CD4-positive, alpha-beta T cell treated with Interleukin-6 for 4 hours (primary cell): ENCODE measurements around the gene SSBP4.
A peak's percentile ranks its signal among the peaks of the same experiment; 100 is the strongest.

ENCODE experiments used
- DNase-seq: peaks from one replicate; pipeline ENCODE4 v3.0.0-alpha.2; 2020; ENCODE audit warnings: mixed read lengths

Gene SSBP4

DNA sequence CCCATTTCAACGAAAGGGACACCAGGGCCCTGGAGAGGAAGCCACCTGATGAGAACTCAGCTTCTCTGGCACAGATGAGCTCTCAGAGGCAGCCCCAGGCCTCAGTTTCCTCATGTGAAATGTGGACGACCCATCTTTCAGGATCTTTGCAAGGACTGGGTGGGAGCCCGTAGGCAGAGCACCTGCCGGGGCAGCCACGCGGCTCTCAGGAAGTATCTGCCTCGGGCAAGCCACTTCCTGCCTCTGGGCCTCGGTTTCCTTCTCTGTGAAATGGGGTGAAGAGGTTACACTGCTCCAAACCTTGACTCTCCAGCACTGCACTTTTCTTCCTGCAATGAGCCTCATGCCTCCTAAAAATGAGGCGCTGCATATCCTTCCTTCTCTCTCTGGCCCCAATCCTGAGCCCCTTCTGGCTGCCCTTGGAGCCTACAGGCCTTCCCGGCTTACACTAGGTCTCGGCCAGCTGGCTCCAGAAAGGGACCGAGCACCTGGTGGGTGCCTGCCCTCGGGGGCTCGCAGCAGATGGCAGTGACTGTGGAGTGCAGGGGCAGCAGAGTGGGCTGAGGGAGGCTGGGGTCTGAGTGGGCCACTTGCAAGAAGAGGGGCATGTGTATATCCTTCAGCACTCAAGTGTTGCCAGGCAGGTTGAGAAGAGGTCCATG lies 3.5 kb downstream of the SSBP4 start:
- DNase-seq: peak; percentile 57

GRCh38 chr19:18423258-18424020 lies 4.2 kb downstream of the SSBP4 start:
- DNase-seq: no peak

GRCh38 chr19:18424122-18424889 lies 5.1 kb downstream of the SSBP4 start:
- no peak for DNase-seq

- no peak for DNase-seq
Observed at GRCh38 chr19:18424890-18425514, 5.8 kb downstream of the SSBP4 start.

GRCh38 chr19:18425515-18426415 lies 6.6 kb downstream of the SSBP4 start:
- DNase-seq: no peak

GRCh38 chr19:18426416-18426767 lies 7.2 kb downstream of the SSBP4 start:
- DNase-seq: no peak

DNA sequence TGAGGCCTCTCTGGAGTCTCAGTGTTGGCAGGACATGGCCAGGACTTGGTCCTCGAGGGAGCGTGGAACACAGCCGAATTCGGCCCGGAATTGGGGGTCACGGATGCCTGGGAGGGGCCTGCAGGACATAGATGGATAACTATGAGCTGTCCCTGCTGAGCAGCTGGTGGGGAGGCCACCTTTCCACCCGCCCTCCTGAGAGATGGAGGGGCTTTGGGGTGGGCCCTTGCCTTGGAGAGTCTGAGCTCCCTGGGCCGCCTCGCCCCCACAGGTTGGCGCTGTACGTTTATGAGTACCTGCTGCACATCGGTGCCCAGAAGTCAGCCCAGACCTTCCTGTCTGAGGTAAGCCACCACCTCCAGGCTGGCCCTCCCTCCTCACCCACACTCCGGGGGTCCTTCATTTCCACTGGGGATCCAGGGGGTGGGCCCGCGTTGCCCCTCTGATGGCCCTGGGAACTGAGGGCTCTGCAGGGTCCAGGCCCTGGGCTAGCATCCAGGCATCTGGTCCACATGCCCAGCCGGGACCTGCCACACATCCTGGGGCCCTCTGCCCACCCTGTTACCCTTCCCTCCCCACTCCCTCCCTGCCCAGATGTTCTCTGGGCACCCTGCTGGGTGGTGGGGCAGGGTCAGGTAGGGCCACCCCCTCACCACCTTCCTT lies 8.0 kb downstream of the SSBP4 start:
- no peak for DNase-seq

DNA sequence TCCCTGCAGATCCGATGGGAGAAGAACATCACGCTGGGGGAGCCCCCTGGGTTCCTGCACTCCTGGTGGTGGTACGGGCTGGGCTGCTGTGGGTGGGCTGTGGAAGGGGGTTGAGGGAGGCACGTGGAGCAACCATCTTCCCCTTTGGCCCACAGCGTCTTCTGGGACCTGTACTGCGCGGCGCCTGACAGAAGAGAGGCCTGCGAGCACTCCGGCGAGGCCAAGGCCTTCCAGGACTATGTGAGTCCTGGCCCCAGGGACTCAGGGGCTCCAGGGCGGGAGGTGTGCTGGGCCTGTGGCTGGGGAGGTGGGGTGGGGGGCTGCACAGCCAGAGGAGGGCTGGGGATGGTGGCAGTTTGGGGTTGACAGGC lies 8.5 kb downstream of the SSBP4 start:
- DNase-seq: no peak

DNA sequence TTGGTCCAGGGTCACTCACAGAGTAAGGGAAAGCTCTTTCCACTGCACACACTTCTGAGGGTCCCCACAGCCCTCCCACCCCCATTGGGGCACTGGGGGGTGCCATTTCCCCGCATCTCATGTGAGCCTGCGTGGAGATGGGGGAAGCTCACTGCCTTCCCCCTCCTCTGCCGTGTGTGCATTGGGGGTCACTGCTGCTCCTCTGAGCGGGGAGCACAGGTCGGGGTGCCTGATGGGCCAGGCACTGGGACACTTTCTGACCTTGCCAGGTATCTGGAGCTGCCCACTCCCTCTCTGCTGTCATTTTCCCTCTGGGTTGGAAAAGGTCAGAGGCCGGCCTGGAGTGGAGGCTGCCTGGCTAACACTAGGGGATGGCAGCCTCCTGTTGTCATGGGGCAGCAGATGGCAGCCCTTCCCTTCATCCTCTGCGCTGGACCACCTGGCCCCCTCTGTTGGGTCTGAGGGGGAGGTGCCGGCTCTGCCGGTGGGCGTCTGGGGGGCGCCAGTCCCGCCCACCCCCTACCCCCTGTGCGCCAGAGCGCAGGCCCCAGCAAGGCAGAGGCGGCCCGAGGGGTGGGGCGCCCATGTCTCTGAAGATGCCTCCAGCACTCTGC lies 9.1 kb downstream of the SSBP4 start:
- no peak for DNase-seq

GRCh38 chr19:18428787-18429674 lies 9.8 kb downstream of the SSBP4 start:
- peak; percentile 85 for DNase-seq

GRCh38 chr19:18429717-18430416 lies 10.7 kb downstream of the SSBP4 start:
- no peak for DNase-seq

DNA sequence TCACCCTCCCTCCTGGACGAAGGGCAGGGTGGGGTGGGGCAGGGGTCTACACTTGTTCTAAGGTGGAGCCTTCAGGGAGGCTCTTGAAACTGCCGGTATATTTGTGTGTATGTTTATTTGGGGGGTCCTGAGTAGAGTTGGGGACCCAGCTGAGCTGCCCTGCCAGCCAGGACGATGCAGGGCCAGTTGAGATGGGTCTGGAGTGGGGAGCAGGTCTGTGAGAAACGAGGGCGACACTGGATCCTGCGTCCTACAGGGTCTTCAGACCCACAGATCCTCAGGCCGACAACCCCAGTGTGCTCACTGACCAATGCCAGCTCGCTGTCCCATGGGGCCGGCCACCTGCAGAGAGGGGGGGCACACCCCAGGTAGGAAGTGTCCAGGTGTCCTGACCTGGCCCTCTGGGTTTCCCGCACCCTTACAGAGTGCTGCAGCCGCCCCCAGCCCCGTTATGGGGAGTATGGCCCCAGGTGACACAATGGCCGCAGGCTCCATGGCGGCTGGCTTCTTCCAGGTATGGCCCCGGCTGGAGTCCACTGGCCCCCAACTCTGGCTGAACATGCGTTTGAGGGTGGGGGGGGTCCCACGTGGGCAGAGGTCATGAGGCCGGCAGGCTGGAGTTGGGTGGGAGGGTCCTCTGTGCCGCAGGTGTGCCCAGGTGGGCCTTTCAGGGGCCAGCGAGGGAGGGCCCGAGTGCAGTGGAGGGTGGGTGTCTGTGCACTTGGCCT lies 11.4 kb downstream of the SSBP4 start:
- no peak for DNase-seq

GRCh38 chr19:18431351-18432197 lies 12.4 kb downstream of the SSBP4 start:
- DNase-seq: no peak

DNA sequence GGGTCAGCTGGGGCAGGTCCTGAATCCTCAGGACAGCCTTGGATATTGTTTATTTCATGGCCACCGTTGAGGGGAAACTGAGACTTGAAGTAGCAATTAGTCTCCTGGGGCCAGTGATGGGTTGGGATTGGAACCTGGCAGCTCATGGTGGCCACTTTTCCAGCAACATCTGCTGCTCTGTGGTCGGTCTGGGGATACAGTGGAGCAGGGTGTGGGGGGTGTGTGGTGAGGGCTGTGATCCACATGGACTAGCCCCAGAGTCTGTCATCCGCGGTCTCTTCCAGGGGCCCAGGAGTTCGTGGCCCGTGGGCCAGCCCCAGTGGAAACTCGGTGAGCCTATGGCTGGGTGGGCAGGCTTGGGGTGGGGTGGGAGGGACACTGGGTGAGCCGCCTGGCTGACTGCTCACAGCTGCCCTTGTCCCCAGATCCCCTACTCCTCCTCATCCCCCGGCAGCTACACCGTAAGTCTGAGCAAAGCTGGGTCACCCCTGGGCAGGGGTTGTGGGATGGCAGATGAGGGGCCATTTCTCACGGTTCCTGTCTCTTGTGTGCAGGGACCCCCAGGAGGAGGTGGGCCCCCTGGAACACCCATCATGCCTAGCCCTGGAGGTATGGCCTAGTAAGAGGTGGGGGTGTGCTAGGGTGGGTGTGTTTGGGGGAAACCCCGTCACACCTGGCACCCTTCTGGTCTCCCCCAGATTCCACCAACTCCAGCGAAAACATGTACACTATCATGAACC lies 13.2 kb downstream of the SSBP4 start:
- DNase-seq: no peak

GRCh38 chr19:18433015-18433691 lies 14.0 kb downstream of the SSBP4 start:
- peak; percentile 64 for DNase-seq

DNA sequence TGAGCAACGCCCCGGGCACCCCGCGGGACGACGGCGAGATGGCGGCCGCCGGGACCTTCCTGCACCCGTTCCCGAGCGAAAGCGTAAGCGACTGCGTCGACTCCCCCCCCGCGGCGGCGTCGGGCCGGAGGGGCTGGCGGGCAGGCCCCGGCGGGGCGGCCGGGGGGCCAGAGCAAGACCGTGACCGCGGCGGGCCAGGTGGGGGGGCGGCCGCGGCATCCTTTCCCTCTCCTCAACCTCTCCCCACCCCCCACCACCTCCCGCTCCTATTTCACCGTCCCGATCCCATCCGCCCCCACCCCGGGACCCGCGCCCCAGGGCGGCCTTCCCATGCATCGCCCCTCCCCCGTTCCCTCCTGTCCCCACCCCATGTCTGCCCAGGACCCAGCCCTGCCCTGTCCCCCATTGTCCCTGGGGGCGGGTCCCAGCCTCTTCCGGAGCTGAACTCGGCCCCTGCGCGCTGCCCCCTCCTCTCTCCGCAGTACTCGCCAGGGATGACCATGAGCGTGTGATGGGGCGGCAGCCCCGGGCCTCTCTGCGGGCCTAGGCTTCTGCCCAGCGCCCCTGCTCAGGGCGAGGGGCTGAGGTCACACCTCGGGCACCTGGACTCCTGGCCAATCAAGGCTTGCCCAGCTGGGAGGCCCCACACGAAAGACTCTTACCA lies 14.7 kb downstream of the SSBP4 start:
- DNase-seq: no peak
